Lung (tissue), 12 donors: ENCODE results near the gene EIF4ENIF1. TPM values are rescaled to one million over a fixed set of nuclear protein-coding genes. Genes with fewer than 3 reads are reported as not detected.

Experiments used
- ATAC-seq: fragments of 200-7000 bp; cut with Tn5 transposase; one replicate; pipeline ENCODE4 v1.9.1; 2020; ENCODE audit warnings: moderate number of reproducible peaks; ENCODE audit not compliant: insufficient read depth, low FRiP score
- DNase-seq, 3 donors: peaks; one replicate each; pipeline ENCODE4 v3.0.0-alpha.2; 2013 to 2017
- H3K27ac ChIP-seq, 2 donors: one replicate each; pipeline ENCODE4 v1.5.1; 2013; ENCODE audit warnings: mild to moderate bottlenecking in 2 of 2, moderate library complexity in 2 of 2, control low read depth in 1 of 2, inconsistent platforms in 1 of 2, low read depth in 1 of 2, low read length in 1 of 2
- H3K27me3 ChIP-seq, 3 donors: one replicate each; pipeline ENCODE4 v1.5.1; 2013; ENCODE audit warnings: low read length in 2 of 3; ENCODE audit not compliant: control insufficient read depth in 3 of 3, insufficient read depth in 3 of 3
- H3K36me3 ChIP-seq, 4 donors: one replicate each; pipeline ENCODE4 v1.5.1; 2013; ENCODE audit warnings: low read length in 4 of 4, mild to moderate bottlenecking in 1 of 4, moderate library complexity in 1 of 4; ENCODE audit not compliant: control insufficient read depth in 4 of 4, insufficient read depth in 4 of 4
- H3K4me1 ChIP-seq, 5 donors: one replicate each; pipeline ENCODE4 v1.5.1; 2013; ENCODE audit warnings: low read length in 5 of 5, mild to moderate bottlenecking in 2 of 5, moderate library complexity in 1 of 5; ENCODE audit not compliant: control insufficient read depth in 5 of 5, insufficient read depth in 5 of 5
- H3K4me3 ChIP-seq: one replicate; pipeline ENCODE4 v1.5.1; 2013; ENCODE audit warnings: mild to moderate bottlenecking, control low read depth, moderate library complexity
- H3K9ac ChIP-seq, 2 donors: one replicate each; pipeline ENCODE4 v1.5.1; 2013; ENCODE audit warnings: low read length in 2 of 2, control low read depth in 1 of 2; ENCODE audit not compliant: insufficient read depth in 1 of 2
- H3K9me3 ChIP-seq, 4 donors: one replicate each; pipeline ENCODE4 v1.5.1; 2013; ENCODE audit warnings: low read length in 3 of 4, mild to moderate bottlenecking in 1 of 4, moderate library complexity in 1 of 4; ENCODE audit not compliant: control insufficient read depth in 4 of 4, insufficient read depth in 3 of 4
- CTCF ChIP-seq: IDR thresholded peaks from 2 replicates; pipeline ENCODE4 v1.5.1; 2012; ENCODE audit warnings: mild to moderate bottlenecking; ENCODE audit errors: control extremely low read depth, extremely low read depth
- WGBS, 2 donors: extraction: QIAGEN DNeasy Blood & Tissue Kit; methylation state at CpG; one replicate each; pipeline ENCODE4 v1.1.7; 2013; 5-methylcytosine and 5-hydroxymethylcytosine counted together
- polyA plus RNA-seq, 2 donors: library from polyadenylated mRNA; stranded (reverse); fragments of 200-250 nt; gene quantifications; one replicate each; pipeline ENCODE4 v1.2.1, GENCODE V29; 2013
- total RNA-seq, 2 donors: library from RNA; depleted of rRNA in 1 of 2; stranded (reverse); fragments of >200 nt in 1 of 2; gene quantifications; one replicate each; pipeline ENCODE4 v1.2.1, GENCODE V29; 2014 to 2021
- donor health status: control.
- donor health status: control.
- donor health status: Bipolar disorder and iron deficiency.
- donor health status: healthy.
- donor health status: DM: yes; HTN: yes; CAD: no.

Gene EIF4ENIF1
- total and polyA plus RNA-seq, 4 donors: 9.3 to 25.5 (median 13.6) TPM

DNA sequence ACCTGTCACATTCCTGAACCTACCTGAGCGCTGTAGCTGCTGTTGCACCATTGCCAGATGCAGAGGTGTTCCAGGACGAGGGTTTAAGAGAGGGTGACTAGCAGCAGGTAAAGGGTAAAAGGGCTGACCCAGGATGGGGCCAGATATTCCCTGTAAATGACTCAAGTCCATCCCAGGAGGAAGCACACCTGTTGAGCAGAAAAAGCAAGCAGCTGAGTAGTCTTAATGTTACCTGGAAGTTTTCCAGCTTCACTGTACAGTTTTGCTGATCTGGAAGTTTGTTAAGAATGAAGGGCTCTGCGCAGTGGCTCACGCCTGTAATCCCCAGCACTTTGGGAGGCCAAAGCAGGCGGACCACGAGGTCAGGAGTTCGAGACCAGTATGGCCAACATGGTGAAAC is 49.0 kb downstream of the EIF4ENIF1 start:
- H3K27me3 ChIP-seq: no peaks in the 10 kb centered on the region
- 93 to 97% methylated on average over 7 of the region's 7 CpGs for WGBS, 2 donors
- no peaks in the 10 kb centered on the region for H3K9me3 ChIP-seq
- H3K36me3 ChIP-seq: peaks cover 48 to 76% (median 64%) of the 10 kb centered on the region in 4 donors
- ATAC-seq (no peak), DNase-seq (no peak)
- peaks cover 0 to 9% (median 6%) of the 10 kb centered on the region in 5 donors for H3K4me1 ChIP-seq
- no peak overlapping the region for H3K4me3 ChIP-seq
- no peak overlapping the region for H3K27ac ChIP-seq
- H3K9ac ChIP-seq: no peak overlapping the region
- no peak for TF ChIP-seq CTCF

DNA sequence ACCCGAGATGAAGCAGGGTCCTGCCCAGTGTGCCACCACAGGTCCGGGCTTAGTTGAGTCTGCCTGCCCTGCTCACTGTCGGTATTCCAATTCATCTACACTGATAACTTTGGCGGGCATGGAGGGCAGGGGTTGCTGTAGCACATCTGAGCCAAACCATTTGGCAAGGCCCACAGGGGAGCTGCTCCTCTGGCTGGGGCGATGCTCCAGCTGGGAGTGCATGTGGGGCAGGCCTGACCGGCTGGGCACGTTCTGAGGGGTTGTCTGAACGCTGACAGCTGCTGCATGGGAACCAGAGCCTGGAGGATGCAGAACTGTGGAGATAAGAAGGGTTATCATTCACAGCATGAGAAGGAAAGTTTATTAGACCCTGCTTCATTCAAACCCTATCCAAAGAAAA is 49.8 kb downstream of the EIF4ENIF1 start:
- Histone ChIP-seq H3K9me3 (no peaks in the 10 kb centered on the region), H3K27me3 (no peaks in the 10 kb centered on the region), H3K27ac (no peak overlapping the region), H3K4me1 (peaks cover 0 to 6% (median 4%) of the 10 kb centered on the region in 5 donors), H3K36me3 (peaks cover 51 to 76% (median 58%) of the 10 kb centered on the region in 4 donors), H3K9ac (no peak overlapping the region), H3K4me3 (no peak overlapping the region)
- ATAC-seq (no peak), DNase-seq (peak; percentile 43 to 61 (median 58))
- WGBS, 2 donors: 79 to 85% methylated on average over 8 of the region's 8 CpGs
- TF ChIP-seq CTCF: no peak

DNA sequence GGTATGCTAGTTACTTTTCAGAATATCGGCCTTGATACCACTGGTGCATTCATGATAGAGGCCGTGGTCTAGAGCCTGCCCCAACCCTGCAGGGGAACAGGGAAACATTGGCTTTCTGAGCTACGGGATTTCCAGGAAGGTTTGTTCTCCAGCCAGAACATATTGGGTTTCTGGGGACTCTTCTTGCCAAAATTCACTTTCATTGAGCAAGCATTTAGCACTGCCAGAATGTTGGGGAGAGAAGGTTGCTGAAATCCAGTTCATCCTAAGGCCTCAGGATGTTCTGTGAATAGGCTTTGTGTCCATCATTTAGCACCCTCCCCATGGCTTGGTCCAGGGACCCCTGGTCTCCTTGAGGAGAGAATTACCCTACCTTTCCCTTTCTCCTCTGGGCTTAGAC is 53.5 kb downstream of the EIF4ENIF1 start:
- peaks cover 51 to 72% (median 54%) of the 10 kb centered on the region in 4 donors for H3K36me3 ChIP-seq
- H3K9ac ChIP-seq: no peak overlapping the region

More for the DNA sequence above, 53.5 kb downstream of the EIF4ENIF1 start:
- ATAC-seq (no peak), DNase-seq (no peak)
- H3K27ac ChIP-seq: no peak overlapping the region
- TF ChIP-seq CTCF: no peak
- no peaks in the 10 kb centered on the region for H3K9me3 ChIP-seq
- WGBS, 2 donors: 89 to 90% methylated on average over 3 of the region's 3 CpGs
- no peaks in the 10 kb centered on the region for H3K27me3 ChIP-seq
- H3K4me1 ChIP-seq: peaks cover 0 to 6% (median 0%) of the 10 kb centered on the region in 5 donors
- no peak overlapping the region for H3K4me3 ChIP-seq
